ENCODE measurements around the gene LRMDA.

Gene LRMDA

GRCh38 chr10:76209135-76209534 lies 777.7 kb downstream of the LRMDA start:
- DNase-seq (ENCODE audit: low read depth): no peak

GRCh38 chr10:76210211-76210610 lies 778.8 kb downstream of the LRMDA start:
- no peak for DNase-seq (ENCODE audit: low read depth)

GRCh38 chr10:76211691-76212090 lies 780.3 kb downstream of the LRMDA start:
- DNase-seq (ENCODE audit: low read depth): no peak

GRCh38 chr10:76213876-76214275 lies 782.5 kb downstream of the LRMDA start:
- DNase-seq (ENCODE audit: low read depth): no peak

GRCh38 chr10:76218035-76218434 lies 786.6 kb downstream of the LRMDA start:
- DNase-seq (ENCODE audit: low read depth): no peak

GRCh38 chr10:76229341-76229740 lies 797.9 kb downstream of the LRMDA start:
- no peak for DNase-seq (ENCODE audit: low read depth)

- DNase-seq (ENCODE audit: low read depth): no peak
These were observed 799.5 kb downstream of the LRMDA start for GRCh38 chr10:76230921-76231285.

- no peak for DNase-seq (ENCODE audit: low read depth)
These were observed 800.0 kb downstream of the LRMDA start for GRCh38 chr10:76231286-76231934.

GRCh38 chr10:76234499-76235226 lies 803.2 kb downstream of the LRMDA start:
- DNase-seq (ENCODE audit: low read depth): no peak

- no peak for DNase-seq (ENCODE audit: low read depth)
These were observed 804.9 kb downstream of the LRMDA start for GRCh38 chr10:76236356-76236755.

- no peak for DNase-seq (ENCODE audit: low read depth)
These were observed 811.5 kb downstream of the LRMDA start for GRCh38 chr10:76242956-76243355.

- DNase-seq (ENCODE audit: low read depth): no peak
These were observed 812.8 kb downstream of the LRMDA start for GRCh38 chr10:76244061-76244686.

GRCh38 chr10:76245951-76246495 lies 814.6 kb downstream of the LRMDA start:
- DNase-seq (ENCODE audit: low read depth): no peak

GRCh38 chr10:76248649-76249200 lies 817.3 kb downstream of the LRMDA start:
- DNase-seq (ENCODE audit: low read depth): no peak

GRCh38 chr10:76251841-76252671 lies 820.6 kb downstream of the LRMDA start:
- DNase-seq (ENCODE audit: low read depth): no peak

- no peak for DNase-seq (ENCODE audit: low read depth)
These were observed 821.3 kb downstream of the LRMDA start for GRCh38 chr10:76252733-76253132.

GRCh38 chr10:76255241-76255640 lies 823.8 kb downstream of the LRMDA start:
- DNase-seq (ENCODE audit: low read depth): no peak

- DNase-seq (ENCODE audit: low read depth): no peak
These were observed 826.4 kb downstream of the LRMDA start for GRCh38 chr10:76257816-76258215.

GRCh38 chr10:76265441-76266113 lies 834.2 kb downstream of the LRMDA start:
- DNase-seq (ENCODE audit: low read depth): no peak

- no peak for DNase-seq (ENCODE audit: low read depth)
These were observed 837.1 kb downstream of the LRMDA start for GRCh38 chr10:76268530-76268929.

GRCh38 chr10:76268954-76269353 lies 837.5 kb downstream of the LRMDA start:
- DNase-seq (ENCODE audit: low read depth): no peak

Data from T follicular helper cell (primary cell).